H9 (cell line): ENCODE results near the gene PLOD1. TPM values are rescaled to one million over a fixed set of nuclear protein-coding genes. Genes with fewer than 3 reads are reported as not detected.
A peak's percentile ranks its signal among the peaks of the same experiment; 100 is the strongest.

Experiments
- DNase-seq: peaks from one replicate; pipeline ENCODE4 v3.0.0-alpha.2; 2017
- H2AFZ ChIP-seq: one replicate; pipeline ENCODE4 v1.6.1; 2013; ENCODE audit warnings: mild to moderate bottlenecking, low read length, control low read depth, moderate library complexity
- H2AK5ac ChIP-seq: 2 replicates; pipeline ENCODE4 v1.6.1; 2013; ENCODE audit warnings: low read length, control low read depth, mixed read lengths; ENCODE audit not compliant: insufficient read length
- H2BK120ac ChIP-seq: one replicate; pipeline ENCODE4 v1.6.1; 2013; ENCODE audit warnings: low read depth, mild to moderate bottlenecking, low read length, control low read depth, inconsistent platforms; ENCODE audit not compliant: poor library complexity, severe bottlenecking
- H2BK12ac ChIP-seq: 2 replicates; pipeline ENCODE4 v1.6.1; 2013; ENCODE audit warnings: low read length, control low read depth, mixed read lengths, low read depth; ENCODE audit not compliant: insufficient read length
- H2BK15ac ChIP-seq: 2 replicates; pipeline ENCODE4 v1.6.1; 2013; ENCODE audit warnings: low read depth, low read length, control low read depth
- H2BK20ac ChIP-seq: one replicate; pipeline ENCODE4 v1.6.1; 2013; ENCODE audit warnings: low read depth, mild to moderate bottlenecking, low read length, control low read depth, inconsistent platforms; ENCODE audit not compliant: poor library complexity, severe bottlenecking
- H2BK5ac ChIP-seq: 2 replicates; pipeline ENCODE4 v1.6.1; 2013; ENCODE audit warnings: low read length, control low read depth, mixed read lengths; ENCODE audit not compliant: insufficient read length
- H3K14ac ChIP-seq: 2 replicates; pipeline ENCODE4 v1.6.1; 2013; ENCODE audit warnings: low read length, control low read depth; ENCODE audit not compliant: insufficient read depth
- H3K18ac ChIP-seq: 2 replicates; pipeline ENCODE4 v1.6.1; 2013; ENCODE audit warnings: low read depth, mild to moderate bottlenecking, mixed read lengths, low read length, control low read depth; ENCODE audit not compliant: insufficient read length
- H3K23ac ChIP-seq: 2 replicates; pipeline ENCODE4 v1.6.1; 2013; ENCODE audit warnings: low read length, control low read depth, mixed read lengths, low read depth; ENCODE audit not compliant: insufficient read length
- H3K23me2 ChIP-seq: 2 replicates; pipeline ENCODE4 v1.6.1; 2013; ENCODE audit warnings: low read depth, mild to moderate bottlenecking, mixed read lengths, low read length, control low read depth; ENCODE audit not compliant: insufficient read length, poor library complexity, severe bottlenecking
- H3K27ac ChIP-seq: 2 replicates; pipeline ENCODE4 v1.5.1; 2013; ENCODE audit warnings: low read length, control low read depth, mixed read lengths, low read depth; ENCODE audit not compliant: insufficient read length
- H3K27me3 ChIP-seq: 2 replicates; pipeline ENCODE4 v1.6.1; 2013; ENCODE audit warnings: low read length, control low read depth, inconsistent platforms; ENCODE audit not compliant: insufficient read depth
- H3K4ac ChIP-seq: 2 replicates; pipeline ENCODE4 v1.6.1; 2013; ENCODE audit warnings: low read depth, mild to moderate bottlenecking, control low read depth, inconsistent platforms, low read length, moderate library complexity
- H3K4me1 ChIP-seq: 2 replicates; pipeline ENCODE4 v1.6.1; 2013; ENCODE audit warnings: low read length, control low read depth, inconsistent platforms; ENCODE audit not compliant: insufficient read depth
- H3K4me2 ChIP-seq: 2 replicates; pipeline ENCODE4 v1.6.1; 2013; ENCODE audit warnings: low read length, control low read depth, mixed read lengths; ENCODE audit not compliant: insufficient read length, insufficient read depth
- H3K56ac ChIP-seq: 2 replicates; pipeline ENCODE4 v1.6.1; 2013; ENCODE audit warnings: low read depth, mild to moderate bottlenecking, mixed read lengths, low read length, control low read depth; ENCODE audit not compliant: insufficient read length
- H3K79me1 ChIP-seq: 2 replicates; pipeline ENCODE4 v1.6.1; 2013; ENCODE audit warnings: low read depth, mild to moderate bottlenecking, moderate library complexity, low read length, control low read depth, inconsistent platforms; ENCODE audit not compliant: insufficient read depth, poor library complexity, severe bottlenecking
- H3K79me2 ChIP-seq: 2 replicates; pipeline ENCODE4 v1.6.1; 2013; ENCODE audit warnings: low read length, control low read depth, inconsistent platforms; ENCODE audit not compliant: insufficient read depth
- H3K9ac ChIP-seq: 2 replicates; pipeline ENCODE4 v1.6.1; 2013; ENCODE audit warnings: low read length, control low read depth, mixed read lengths; ENCODE audit not compliant: insufficient read length; ENCODE audit errors: extremely low read depth
- H3K9me3 ChIP-seq: one replicate; pipeline ENCODE4 v1.6.1; 2013; ENCODE audit warnings: low read depth, low read length, inconsistent platforms; ENCODE audit not compliant: control insufficient read depth
- H3T11ph ChIP-seq: one replicate; pipeline ENCODE4 v1.6.1; 2013; ENCODE audit warnings: mild to moderate bottlenecking, low read length, control low read depth, inconsistent platforms
- H4K20me1 ChIP-seq: one replicate; pipeline ENCODE4 v1.6.1; 2013; ENCODE audit not compliant: control insufficient read depth, insufficient read length, insufficient read depth
- H4K5ac ChIP-seq: 2 replicates; pipeline ENCODE4 v1.6.1; 2013; ENCODE audit warnings: low read depth, mild to moderate bottlenecking, mixed read lengths, low read length, control low read depth; ENCODE audit not compliant: insufficient read length
- H4K8ac ChIP-seq: replicated peaks from 2 replicates; pipeline ENCODE4 v1.6.1; 2013; ENCODE audit warnings: low read length, control low read depth, mixed read lengths, low read depth; ENCODE audit not compliant: insufficient read length
- H4K91ac ChIP-seq: 2 replicates; pipeline ENCODE4 v1.6.1; 2013; ENCODE audit warnings: low read depth, mild to moderate bottlenecking, moderate library complexity, mixed read lengths, low read length, control low read depth; ENCODE audit not compliant: insufficient read length
- H3K27ac Mint-ChIP-seq, 3 experiments: 2 replicates in 2 of 3; 3 replicates in 1 of 3; pipeline ENCODE4 v1.8.0; 2020 to 2021; ENCODE audit warnings: mixed read lengths in 3 of 3, mild to moderate bottlenecking in 1 of 3, moderate library complexity in 1 of 3
- H3K27me3 Mint-ChIP-seq: 2 replicates; pipeline ENCODE4 v1.8.0; 2021; ENCODE audit warnings: low read depth, mild to moderate bottlenecking, moderate library complexity, mixed read lengths
- H3K36me3 Mint-ChIP-seq, 3 experiments: 2 replicates in 2 of 3; 3 replicates in 1 of 3; pipeline ENCODE4 v1.8.0; 2020 to 2021; ENCODE audit warnings: low read depth in 3 of 3, mixed read lengths in 3 of 3; ENCODE audit not compliant: insufficient read depth in 1 of 3
- H3K4me1 Mint-ChIP-seq, 2 experiments: 2 replicates each; pipeline ENCODE4 v1.8.0; 2020; ENCODE audit warnings: mixed read lengths in 2 of 2
- H3K4me3 Mint-ChIP-seq, 2 experiments: 2 replicates in 1 of 2; 3 replicates in 1 of 2; pipeline ENCODE4 v1.8.0; 2020 to 2021; ENCODE audit warnings: mild to moderate bottlenecking in 2 of 2, mixed read lengths in 2 of 2, moderate library complexity in 1 of 2
- H3K9me3 Mint-ChIP-seq, 2 experiments: 2 replicates in 1 of 2; 3 replicates in 1 of 2; pipeline ENCODE4 v1.8.0; 2020; ENCODE audit warnings: mild to moderate bottlenecking in 2 of 2, mixed read lengths in 2 of 2, moderate library complexity in 1 of 2
- CTCF ChIP-seq: fragments of 200-600 bp; sonication (generic); conservative IDR thresholded peaks from 3 replicates; pipeline ENCODE4 v1.8.0; 2021; ENCODE audit warnings: antibody characterized with exemption, mild to moderate bottlenecking
- WGBS: extraction: QIAGEN DNeasy Blood & Tissue Kit; methylation state at CpG from one replicate; pipeline ENCODE4 v1.1.7; 2013; ENCODE audit warnings: missing lambda C conversion rate, low lambda C conversion rate, mixed read lengths; ENCODE audit not compliant: insufficient read length; ENCODE audit errors: extremely low coverage; 5-methylcytosine and 5-hydroxymethylcytosine counted together
- total RNA-seq: library from RNA; stranded (reverse); gene quantifications from 2 replicates; pipeline ENCODE4 v1.2.1, GENCODE V29; 2021

PLOD1 gene
- total RNA-seq, 1 experiment from 2014 or later = 57.0 TPM

- no peak overlapping the region for H3K23ac ChIP-seq
- no peak overlapping the region for H2BK5ac ChIP-seq
- no peak overlapping the region for H2BK15ac ChIP-seq
- no CpG with 5 or more reads among the region's 6 CpGs for WGBS
- no peak overlapping the region for H3K9ac ChIP-seq
- H2BK20ac ChIP-seq = no peak overlapping the region
- H3K4me3 Mint-ChIP-seq = no peak overlapping the region
- no peaks in the 10 kb centered on the region for H3K9me3 ChIP-seq
- H2BK12ac ChIP-seq = no peak overlapping the region
- H2AFZ ChIP-seq = no peak overlapping the region
- DNase-seq = no peak
- H2AK5ac ChIP-seq = no peak overlapping the region
- H3K27me3 ChIP-seq = no peaks in the 10 kb centered on the region
- H3K4me2 ChIP-seq = peak overlapping the region; percentile 11
- H3K56ac ChIP-seq = no peak overlapping the region
- H3K4me1 Mint-ChIP-seq = peaks cover 12 to 14% of the 10 kb centered on the region in 2 experiments
- no peak overlapping the region for H4K8ac ChIP-seq
- H3K79me2 ChIP-seq = no peaks in the 10 kb centered on the region
- no peak overlapping the region for H2BK120ac ChIP-seq
- no peaks in the 10 kb centered on the region; the same call in 1 of the 2 replicates for H3K27me3 Mint-ChIP-seq
- H3K27ac ChIP-seq = no peak overlapping the region
- H3K27ac Mint-ChIP-seq = no peak overlapping the region
- peaks cover 2 to 3% of the 10 kb centered on the region in 2 experiments; a peak in 2 of 5 replicates for H3K9me3 Mint-ChIP-seq
- H3K23me2 ChIP-seq = no peaks in the 10 kb centered on the region
- no peaks in the 10 kb centered on the region; the same call in 1 of the 2 replicates for H3K4me1 ChIP-seq
- no peak overlapping the region for H3K18ac ChIP-seq
- no peaks in the 10 kb centered on the region for H3K79me1 ChIP-seq
- H4K20me1 ChIP-seq = no peaks in the 10 kb centered on the region
- H3K14ac ChIP-seq = 0 out of 2 replicates have a peak overlapping the region, but pooled peaks have one; percentile 13
- H4K91ac ChIP-seq = no peak overlapping the region
- H3K4ac ChIP-seq = no peak overlapping the region
- H3K36me3 Mint-ChIP-seq = peaks cover 24 to 54% (median 48%) of the 10 kb centered on the region in 3 experiments
- TF ChIP-seq CTCF = no peak
- no peak overlapping the region for H3T11ph ChIP-seq
- no peak overlapping the region for H4K5ac ChIP-seq
Measured at GRCh38 chr1:11948822-11949458, 14.4 kb downstream of the PLOD1 start.
